Lung (tissue), 12 donors: Measurements from ENCODE around the gene AQP6. TPM values are rescaled to one million over a fixed set of nuclear protein-coding genes. Genes with fewer than 3 reads are reported as not detected.

Experiments
- ATAC-seq: fragments of 200-7000 bp; cut with Tn5 transposase; one replicate; pipeline ENCODE4 v1.9.1; 2020; ENCODE audit warnings: moderate number of reproducible peaks; ENCODE audit not compliant: insufficient read depth, low FRiP score
- DNase-seq, 3 donors: peaks; one replicate each; pipeline ENCODE4 v3.0.0-alpha.2; 2013 to 2017
- H3K27ac ChIP-seq, 2 donors: one replicate each; pipeline ENCODE4 v1.5.1; 2013; ENCODE audit warnings: mild to moderate bottlenecking in 2 of 2, moderate library complexity in 2 of 2, control low read depth in 1 of 2, inconsistent platforms in 1 of 2, low read depth in 1 of 2, low read length in 1 of 2
- H3K27me3 ChIP-seq, 3 donors: one replicate each; pipeline ENCODE4 v1.5.1; 2013; ENCODE audit warnings: low read length in 2 of 3; ENCODE audit not compliant: control insufficient read depth in 3 of 3, insufficient read depth in 3 of 3
- H3K36me3 ChIP-seq, 4 donors: one replicate each; pipeline ENCODE4 v1.5.1; 2013; ENCODE audit warnings: low read length in 4 of 4, mild to moderate bottlenecking in 1 of 4, moderate library complexity in 1 of 4; ENCODE audit not compliant: control insufficient read depth in 4 of 4, insufficient read depth in 4 of 4
- H3K4me1 ChIP-seq, 5 donors: one replicate each; pipeline ENCODE4 v1.5.1; 2013; ENCODE audit warnings: low read length in 5 of 5, mild to moderate bottlenecking in 2 of 5, moderate library complexity in 1 of 5; ENCODE audit not compliant: control insufficient read depth in 5 of 5, insufficient read depth in 5 of 5
- H3K4me3 ChIP-seq: one replicate; pipeline ENCODE4 v1.5.1; 2013; ENCODE audit warnings: mild to moderate bottlenecking, control low read depth, moderate library complexity
- H3K9ac ChIP-seq, 2 donors: one replicate each; pipeline ENCODE4 v1.5.1; 2013; ENCODE audit warnings: low read length in 2 of 2, control low read depth in 1 of 2; ENCODE audit not compliant: insufficient read depth in 1 of 2
- H3K9me3 ChIP-seq, 4 donors: one replicate each; pipeline ENCODE4 v1.5.1; 2013; ENCODE audit warnings: low read length in 3 of 4, mild to moderate bottlenecking in 1 of 4, moderate library complexity in 1 of 4; ENCODE audit not compliant: control insufficient read depth in 4 of 4, insufficient read depth in 3 of 4
- CTCF ChIP-seq: IDR thresholded peaks from 2 replicates; pipeline ENCODE4 v1.5.1; 2012; ENCODE audit warnings: mild to moderate bottlenecking; ENCODE audit errors: control extremely low read depth, extremely low read depth
- WGBS, 2 donors: extraction: QIAGEN DNeasy Blood & Tissue Kit; methylation state at CpG; one replicate each; pipeline ENCODE4 v1.1.7; 2013; 5-methylcytosine and 5-hydroxymethylcytosine counted together
- polyA plus RNA-seq, 2 donors: library from polyadenylated mRNA; stranded (reverse); fragments of 200-250 nt; gene quantifications; one replicate each; pipeline ENCODE4 v1.2.1, GENCODE V29; 2013
- total RNA-seq, 2 donors: library from RNA; depleted of rRNA in 1 of 2; stranded (reverse); fragments of >200 nt in 1 of 2; gene quantifications; one replicate each; pipeline ENCODE4 v1.2.1, GENCODE V29; 2014 to 2021
- donor health status: control.
- donor health status: control.
- donor health status: Bipolar disorder and iron deficiency.
- donor health status: healthy.
- donor health status: DM: yes; HTN: yes; CAD: no.

The AQP6 gene
- total and polyA plus RNA-seq, 4 donors = 0.03 to 0.40 (median 0.19) TPM

DNA sequence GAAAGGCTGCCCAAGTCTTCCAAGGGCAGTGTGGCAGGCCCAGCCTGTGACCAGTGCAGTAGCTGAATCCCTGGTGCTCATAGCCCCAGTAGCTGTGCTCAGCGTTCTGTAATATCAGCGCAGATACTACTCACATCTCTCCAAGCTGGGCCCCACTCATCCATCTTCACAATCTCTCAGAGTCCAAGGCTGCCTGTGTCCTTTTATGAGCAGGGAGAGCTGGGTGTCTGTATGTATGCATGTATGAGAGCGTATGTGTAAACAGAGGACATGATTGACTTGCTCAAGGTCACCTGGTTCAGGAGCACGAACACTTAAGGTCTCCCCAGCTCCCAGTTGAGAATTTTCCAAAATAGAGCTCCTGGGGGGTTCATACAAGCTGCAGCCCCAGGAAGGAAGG, 5.4 kb downstream of the AQP6 start:
- DNase-seq (no peak), ATAC-seq (no peak)
- Histone ChIP-seq H3K36me3 (no peaks in the 10 kb centered on the region), H3K4me3 (no peak overlapping the region), H3K27me3 (no peaks in the 10 kb centered on the region), H3K4me1 (peaks cover 0 to 10% (median 0%) of the 10 kb centered on the region in 5 donors), H3K27ac (no peak overlapping the region), H3K9ac (no peak overlapping the region), H3K9me3 (no peaks in the 10 kb centered on the region)
- TF ChIP-seq CTCF = no peak
- 85 to 87% methylated on average over 4 of the region's 4 CpGs for WGBS, 2 donors

DNA sequence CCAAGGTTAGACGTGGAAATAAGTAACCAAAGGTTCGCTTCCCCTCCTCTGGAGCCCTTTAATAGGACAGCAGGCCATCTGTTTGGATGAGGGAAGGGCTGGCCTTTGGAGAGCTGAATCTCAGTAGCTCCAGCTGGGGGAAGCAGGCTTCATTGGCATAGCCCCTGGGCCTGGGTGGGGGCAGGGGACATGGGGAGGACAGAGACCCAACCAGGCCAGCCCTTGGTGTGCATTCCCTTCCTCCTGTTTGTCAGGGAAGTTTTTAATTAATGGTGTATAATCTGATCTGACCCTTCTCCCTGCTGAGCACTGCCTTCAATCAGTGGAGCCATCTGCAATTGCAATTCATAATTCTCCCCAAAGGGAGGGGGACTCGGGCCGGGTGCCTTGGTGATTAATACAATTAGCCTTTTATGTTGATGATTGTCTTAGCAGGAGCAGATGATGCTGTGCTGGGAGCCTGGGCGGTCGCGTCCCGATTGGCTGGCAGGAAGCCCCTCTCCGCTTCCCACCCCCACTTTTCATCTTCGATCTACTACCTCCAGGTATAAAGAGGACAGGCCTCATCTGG, 6.4 kb downstream of the AQP6 start:
- no peak for TF ChIP-seq CTCF
- no peaks in the 10 kb centered on the region for H3K36me3 ChIP-seq
- ATAC-seq (no peak), DNase-seq (no peak)
- H3K27me3 ChIP-seq = no peaks in the 10 kb centered on the region
- 90 to 92% methylated on average over 10 of the region's 10 CpGs for WGBS, 2 donors
- H3K4me1 ChIP-seq = peaks cover 2 to 18% (median 4%) of the 10 kb centered on the region in 5 donors
- H3K27ac ChIP-seq = no peak overlapping the region
- no peak overlapping the region for H3K4me3 ChIP-seq
- H3K9ac ChIP-seq = no peak overlapping the region
- H3K9me3 ChIP-seq = no peaks in the 10 kb centered on the region

DNA sequence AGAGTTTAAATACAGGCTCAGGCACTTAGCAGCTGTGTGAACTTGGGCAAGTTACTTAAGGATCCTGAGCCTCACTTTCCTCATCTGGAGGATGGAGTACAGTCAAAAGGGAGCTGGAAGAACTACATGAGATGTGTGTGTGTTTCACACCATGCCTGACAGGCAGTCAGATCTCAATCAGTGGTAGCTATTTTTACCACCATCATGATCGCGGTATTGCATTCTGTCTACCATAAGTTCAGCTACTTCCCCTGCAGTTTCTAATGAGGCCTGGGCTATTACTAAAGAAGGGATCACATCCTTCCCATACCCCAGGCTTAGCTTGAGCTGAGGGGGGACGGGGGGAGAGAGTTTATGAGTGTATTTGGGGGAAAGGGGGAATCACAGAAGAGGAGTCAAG, 7.0 kb downstream of the AQP6 start:
- Histone ChIP-seq H3K27me3 (no peaks in the 10 kb centered on the region), H3K9me3 (no peaks in the 10 kb centered on the region), H3K4me1 (peaks cover 4 to 18% (median 7%) of the 10 kb centered on the region in 5 donors), H3K36me3 (no peaks in the 10 kb centered on the region), H3K4me3 (no peak overlapping the region), H3K9ac (no peak overlapping the region), H3K27ac (no peak overlapping the region)
- ATAC-seq (no peak), DNase-seq (no peak)
- TF ChIP-seq CTCF = no peak
- 76 to 78% methylated on average over 3 of the region's 3 CpGs for WGBS, 2 donors
